K562 treated with DMSO at 1 percent for 12 hours (cell line): Measurements from ENCODE around the gene NLRC3. TPM values are rescaled to one million over a fixed set of nuclear protein-coding genes. Genes with fewer than 3 reads are reported as not detected.

Source experiments
- total RNA-seq: library from RNA; unstranded; fragments of 300-600 nt; gene quantifications from 2 replicates; pipeline ENCODE4 v1.2.3, GENCODE V29; 2022; ENCODE audit not compliant: insufficient read depth

The NLRC3 gene
- not detected in 2 replicates for total RNA-seq

DNA sequence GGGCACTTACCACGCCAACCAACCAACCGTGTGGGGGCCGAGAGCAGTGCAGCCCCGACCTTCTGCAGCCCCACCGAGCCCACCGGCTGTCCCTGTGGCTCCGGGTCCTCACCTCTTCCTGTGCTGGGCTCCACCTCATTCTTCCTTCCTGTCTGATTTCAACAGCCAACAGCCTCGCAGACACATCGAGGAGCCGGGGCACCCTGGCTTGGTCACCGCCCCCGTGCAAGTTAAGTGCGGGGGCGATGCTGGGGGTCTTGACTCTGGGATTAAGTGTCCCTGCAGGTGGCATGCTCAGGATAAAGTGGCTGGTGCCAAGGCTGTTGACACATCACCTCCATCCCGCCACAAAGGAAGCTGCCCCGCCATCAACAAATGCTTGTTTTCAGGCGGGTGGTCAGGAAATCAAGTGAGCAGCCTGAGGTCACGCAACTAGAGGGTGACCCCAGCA is at the start of gene NLRC3:
NLRC3 (minus strand) TSS at position 102 of the 451 bp plus-strand sequence. CDS start 12,367 bp downstream, outside the sequence.

GRCh38 chr16:3611146-3611975 is 34.2 kb upstream of the NLRC3 start, which contains the start of gene SLX4:
SLX4 (minus strand) TSS chr16:3611606; CDS start chr16:3608964, 2,642 bp downstream.

DNA sequence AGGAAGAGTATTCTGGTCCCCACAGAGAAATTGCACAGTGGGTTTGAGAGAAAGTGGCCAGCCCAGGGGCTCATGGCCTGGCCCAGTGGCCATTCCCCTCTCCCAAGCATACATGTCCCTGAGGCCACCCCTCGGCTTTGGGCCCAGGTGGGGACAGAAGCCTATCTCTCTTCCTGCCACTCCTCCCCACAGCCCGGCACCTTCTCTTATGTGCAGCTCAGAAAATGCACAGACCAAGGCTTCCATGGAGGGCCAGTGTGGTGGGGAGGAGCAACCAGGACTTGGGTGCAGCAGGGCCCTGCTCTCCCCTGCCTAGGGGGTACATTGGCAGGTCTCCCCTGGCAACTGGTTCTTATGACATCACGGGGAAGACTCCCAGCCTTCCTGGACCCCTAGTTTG is 82.0 kb downstream of the NLRC3 start, which contains the start of gene C16orf90:
C16orf90 (minus strand) TSS at position 314 of the 400 bp plus-strand sequence; CDS start at position 246, 68 bp downstream.

Other genes with a start within 250 kb of the NLRC3 start
- not detected in 2 replicates for gene OR2C1, start 221.5 kb downstream of the NLRC3 start, total RNA-seq
- gene ZSCAN32, start 176.4 kb downstream of the NLRC3 start, total RNA-seq = 6.8 and 15.8 TPM in 2 replicates
- 13.1 and 21.1 TPM in 2 replicates for gene ZNF174, start 176.2 kb downstream of the NLRC3 start, total RNA-seq
- 0.47 TPM in 1 of 2 replicates, not detected in the other for gene ZNF597, start 133.9 kb downstream of the NLRC3 start, total RNA-seq
- gene NAA60, start 133.7 kb downstream of the NLRC3 start, total RNA-seq = 36.0 and 48.2 TPM in 2 replicates
- not detected in 2 replicates for gene C16orf90, start 81.9 kb downstream of the NLRC3 start, total RNA-seq
- 2.1 and 5.0 TPM in 2 replicates for gene CLUAP1, start 76.4 kb downstream of the NLRC3 start, total RNA-seq
- 1.6 and 7.7 TPM in 2 replicates for gene SLX4, start 34.2 kb upstream of the NLRC3 start, total RNA-seq
- 7.3 and 37.4 TPM in 2 replicates for gene DNASE1, start 77.3 kb upstream of the NLRC3 start, total RNA-seq
- gene TRAP1, start 140.1 kb upstream of the NLRC3 start, total RNA-seq = 127 and 147 TPM in 2 replicates